ENCODE data around the gene ZNF318. TPM values are rescaled to one million over a fixed set of nuclear protein-coding genes. Genes with fewer than 3 reads are reported as not detected.
"Not testable (repeated sequence)": the region's sequence is repeated elsewhere in the genome, so short reads cannot be mapped to it uniquely, and the experiment has no call there.

ZNF318 gene
- total RNA-seq, 1 experiment from 2014 or later = 11.9 TPM

DNA sequence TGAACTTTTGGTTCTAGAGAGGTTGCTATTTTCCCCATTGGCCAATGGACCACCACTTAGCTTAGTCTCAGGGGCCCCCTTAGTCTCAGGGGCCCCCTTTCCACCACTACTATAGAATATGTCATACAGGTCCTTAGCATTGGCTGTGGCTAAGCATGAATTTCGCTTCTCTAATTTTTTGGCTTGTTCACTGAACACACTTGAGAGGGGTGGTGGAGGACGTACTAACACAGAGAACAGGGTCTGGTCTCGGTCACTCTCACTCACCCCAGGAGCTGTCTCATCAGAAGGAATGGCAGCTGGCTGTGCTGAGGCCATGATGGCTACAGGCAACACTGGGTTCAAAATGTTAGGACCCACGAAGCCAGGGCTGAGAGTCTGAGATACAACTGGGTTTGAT lies 30.3 kb downstream of the ZNF318 start:
- DNase-seq (ENCODE audit: low read depth) = no peak

DNA sequence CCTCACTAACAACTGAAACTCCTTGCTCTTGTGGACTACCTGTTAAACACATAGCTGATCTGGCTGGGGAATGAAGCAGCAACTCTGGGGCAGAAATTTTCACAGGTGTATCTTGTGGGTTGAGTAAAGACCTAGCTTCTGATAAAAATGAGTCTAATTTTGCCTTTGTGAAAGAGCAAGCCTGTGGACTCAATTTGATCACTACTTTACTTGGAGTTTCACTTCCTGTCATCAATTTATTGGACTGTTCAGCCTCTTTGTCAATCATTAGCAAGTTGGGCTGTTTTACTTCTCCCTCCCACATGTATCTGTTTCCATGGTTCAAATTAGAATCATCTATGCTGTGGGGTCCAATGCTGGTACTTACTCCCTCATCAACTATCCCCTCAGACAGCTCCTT lies 31.2 kb downstream of the ZNF318 start:
- no peak for DNase-seq (ENCODE audit: low read depth)

- DNase-seq (ENCODE audit: low read depth) = no peak
These were observed 33.1 kb downstream of the ZNF318 start for GRCh38 chr6:43336382-43336781.

DNA sequence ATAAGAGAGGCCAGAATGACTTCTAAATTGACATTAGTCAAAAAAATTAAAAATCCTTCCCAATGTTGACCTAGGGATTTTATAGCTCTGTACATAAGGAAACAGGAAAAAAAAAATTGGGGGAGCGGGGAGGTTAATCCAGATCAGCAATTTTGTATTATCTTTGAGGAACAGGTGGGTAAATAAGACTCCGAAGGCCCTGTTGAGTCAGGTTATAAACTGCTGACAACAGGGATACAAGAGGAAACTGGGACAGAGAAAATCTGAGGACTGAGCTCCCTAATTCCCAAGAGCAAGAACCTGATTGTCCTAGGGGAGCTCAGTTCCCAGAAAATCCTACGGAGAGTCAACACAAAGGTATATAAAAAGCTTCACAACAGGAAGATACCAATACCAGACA lies 34.0 kb downstream of the ZNF318 start:
- no peak for DNase-seq (ENCODE audit: low read depth)

DNA sequence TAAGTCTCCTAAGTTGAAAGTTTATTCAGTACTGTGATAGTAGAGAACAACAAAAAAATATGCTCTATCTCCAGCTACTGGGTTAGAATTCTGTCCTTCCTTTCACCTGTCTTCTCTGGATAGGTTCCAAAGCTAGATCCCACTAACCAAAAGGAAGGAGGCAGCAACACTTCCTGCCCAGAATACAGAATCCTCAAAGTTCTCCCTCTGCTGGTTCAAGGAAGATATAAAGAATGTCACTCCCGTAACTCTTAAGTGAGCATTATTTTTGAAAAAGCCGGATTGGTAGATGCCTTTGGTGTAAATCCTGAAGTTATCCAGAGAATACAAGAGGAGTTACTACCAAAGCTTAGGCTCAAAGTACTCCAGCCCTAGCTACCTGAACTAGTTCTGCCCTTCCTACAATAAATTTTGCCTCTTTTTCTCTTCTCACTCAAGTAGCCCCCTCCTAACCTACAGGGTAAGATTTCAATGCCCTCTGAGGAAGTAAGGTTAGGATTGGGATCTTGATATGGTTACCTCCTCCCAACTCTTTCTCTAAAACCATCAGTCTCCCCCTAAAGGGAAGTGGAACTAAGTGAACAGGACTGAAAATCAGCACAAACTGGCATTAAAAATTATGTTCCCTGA lies 34.9 kb downstream of the ZNF318 start:
- peak; percentile 85 for DNase-seq (ENCODE audit: low read depth)

GRCh38 chr6:43331891-43332290 lies 37.6 kb downstream of the ZNF318 start:
- DNase-seq (ENCODE audit: low read depth) = no peak

- no peak for DNase-seq (ENCODE audit: low read depth)
These were observed 38.0 kb downstream of the ZNF318 start for GRCh38 chr6:43331470-43331869.

DNA sequence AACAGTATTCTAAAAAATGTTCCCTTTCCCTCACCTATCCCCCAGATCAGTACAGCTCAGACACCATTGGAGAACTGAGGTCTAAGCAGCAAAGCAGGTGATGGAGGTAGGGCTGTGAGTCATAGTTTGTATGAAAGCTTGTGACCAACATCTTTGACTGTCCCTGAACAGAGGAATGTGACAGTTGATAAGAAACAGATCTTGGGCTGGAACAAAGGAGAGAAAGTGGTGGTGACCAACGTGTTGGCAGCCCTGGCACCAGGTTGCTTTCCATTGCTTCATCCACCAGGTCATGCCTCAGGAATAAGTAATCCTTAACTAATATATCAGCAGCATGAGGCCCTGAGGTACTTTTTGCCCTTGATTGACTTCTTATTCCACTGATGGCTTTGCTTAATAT lies 40.9 kb downstream of the ZNF318 start:
- DNase-seq (ENCODE audit: low read depth) = no peak

DNA sequence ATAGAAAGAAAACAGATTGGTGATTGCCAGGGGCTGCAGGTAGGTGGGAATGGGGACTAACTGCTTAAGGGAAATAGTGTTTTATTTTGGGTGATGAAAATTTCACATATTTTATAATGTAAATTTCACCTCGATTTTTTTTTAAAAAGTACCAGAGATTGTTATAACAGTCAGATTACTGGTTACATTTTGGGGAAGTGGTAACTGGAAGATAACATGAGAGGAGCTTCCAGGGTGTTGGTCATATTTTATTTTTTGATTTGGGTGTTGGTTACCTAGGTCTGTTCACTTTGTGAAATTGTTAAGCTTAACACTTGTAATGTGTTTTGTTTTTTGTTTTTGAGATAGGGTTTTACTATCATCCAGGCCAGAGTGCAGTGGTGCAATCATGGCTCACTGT lies 43.6 kb downstream of the ZNF318 start:
- no peak for DNase-seq (ENCODE audit: low read depth)

DNA sequence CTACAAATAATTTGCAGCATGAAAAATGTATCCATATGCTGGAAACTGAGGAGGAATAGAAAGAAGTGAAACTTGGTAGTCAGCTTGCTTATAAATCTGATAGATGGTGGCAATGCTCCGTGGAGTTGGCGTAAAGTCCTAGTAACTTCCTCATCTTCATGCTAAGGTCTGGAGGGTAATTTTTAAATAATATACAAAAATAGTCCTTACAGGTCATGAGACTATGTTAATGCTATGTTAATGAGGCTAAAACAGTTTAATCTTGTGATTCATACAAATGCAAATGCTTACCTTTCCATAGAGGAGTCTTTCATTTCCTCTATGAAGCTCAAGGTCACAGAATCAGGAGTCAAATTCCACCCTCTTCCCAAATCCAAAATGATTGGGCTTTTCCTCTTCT lies 51.4 kb downstream of the ZNF318 start:
- no peak for DNase-seq (ENCODE audit: low read depth)

DNA sequence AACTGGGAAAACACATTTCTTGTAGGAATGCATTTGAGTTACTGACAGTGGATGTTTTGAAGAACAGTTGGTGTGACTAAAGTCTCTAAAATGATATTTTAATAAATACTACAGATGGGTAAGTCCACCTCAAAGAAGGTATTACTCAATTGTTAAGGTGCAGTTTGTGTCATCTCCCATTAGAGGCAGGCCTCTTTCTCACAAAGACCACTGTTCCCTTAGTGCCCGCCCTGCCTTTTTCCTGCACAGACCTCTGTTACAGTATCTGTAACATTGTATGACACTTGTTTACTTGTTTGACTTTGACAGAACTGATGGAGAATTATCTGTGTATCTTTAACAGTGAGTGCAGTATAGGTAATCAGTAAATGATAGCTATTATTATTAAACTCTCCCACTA lies 55.6 kb downstream of the ZNF318 start:
- no peak for DNase-seq (ENCODE audit: low read depth)

GRCh38 chr6:43311666-43312065 lies 57.8 kb downstream of the ZNF318 start:
- DNase-seq (ENCODE audit: low read depth) = no peak

- no peak for DNase-seq (ENCODE audit: low read depth)
These were observed 58.8 kb downstream of the ZNF318 start for GRCh38 chr6:43310624-43311023.

- DNase-seq (ENCODE audit: low read depth) = no peak
These were observed 59.3 kb downstream of the ZNF318 start for GRCh38 chr6:43310134-43310533.

DNA sequence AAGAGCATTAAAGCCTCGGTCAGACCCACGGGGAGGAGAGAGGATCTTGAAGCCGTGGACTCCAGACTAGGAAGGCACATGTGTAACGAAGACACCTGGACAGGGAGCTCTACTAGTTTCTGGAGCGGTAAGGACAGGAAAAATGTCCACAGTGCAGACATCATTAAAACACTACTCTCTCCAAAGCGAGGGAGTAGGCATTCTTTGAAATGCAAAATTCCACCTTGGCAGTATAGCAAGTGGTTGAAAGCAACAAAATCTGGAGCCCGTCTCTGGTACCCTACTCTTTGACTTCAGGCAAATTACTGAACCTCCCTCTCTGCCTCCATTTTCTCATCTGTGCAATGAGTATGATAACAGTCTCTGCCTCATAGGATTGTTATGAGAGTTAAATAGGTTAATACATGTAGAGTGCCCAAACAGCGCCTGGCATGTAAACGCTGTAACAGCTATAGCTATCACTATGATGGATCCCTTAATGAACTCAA lies 60.4 kb downstream of the ZNF318 start:
- DNase-seq (ENCODE audit: low read depth) = no peak

DNA sequence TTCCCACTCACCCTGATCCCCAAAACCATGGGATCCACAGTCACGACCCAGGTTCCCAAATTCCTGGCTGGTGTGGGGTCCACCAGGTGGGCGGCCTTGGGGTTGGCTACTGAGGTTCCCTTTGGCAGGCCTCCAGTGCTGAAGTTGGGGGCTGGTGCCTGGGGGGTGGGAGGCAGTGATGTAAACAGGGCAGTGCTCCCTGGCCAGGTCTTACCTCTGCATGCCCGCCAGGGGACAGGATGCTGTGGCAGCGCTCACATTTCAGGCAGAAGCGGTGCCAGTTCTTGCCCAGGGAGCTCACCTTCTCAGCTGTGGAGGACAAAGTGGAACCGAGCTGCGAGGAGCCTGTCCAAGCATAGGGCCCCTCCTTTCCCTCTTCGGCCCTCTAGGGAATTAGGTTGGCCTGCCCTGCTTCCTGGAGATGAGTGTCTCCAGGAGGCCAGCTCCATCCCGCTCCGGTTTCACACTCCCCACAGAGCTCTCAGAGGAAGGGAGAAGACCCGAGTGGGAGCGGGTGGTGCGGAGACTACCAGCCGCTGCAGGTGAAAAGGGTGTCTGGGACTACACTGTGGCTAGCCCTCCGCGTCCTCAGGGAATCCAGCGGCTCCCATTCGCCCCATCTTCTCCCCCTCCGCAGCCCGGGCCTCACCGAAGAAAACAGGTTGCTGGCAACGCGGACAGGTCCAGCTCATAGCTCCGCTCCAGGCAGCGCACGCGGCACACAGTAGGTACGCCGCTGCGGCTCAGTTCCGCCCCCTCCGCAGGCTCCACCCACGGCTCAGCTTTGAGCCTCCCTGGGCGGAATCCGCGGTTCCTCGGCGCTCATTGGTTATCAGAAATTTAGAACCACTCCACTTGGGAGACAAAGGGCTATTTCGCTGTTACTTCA lies 61.1 kb downstream of the ZNF318 start, which contains the start of gene CRIP3:
CRIP3 (minus strand) TSS at position 726 of the 889 bp plus-strand sequence; CDS start at position 692, 34 bp downstream.
- DNase-seq (ENCODE audit: low read depth) = peak; percentile 45

DNA sequence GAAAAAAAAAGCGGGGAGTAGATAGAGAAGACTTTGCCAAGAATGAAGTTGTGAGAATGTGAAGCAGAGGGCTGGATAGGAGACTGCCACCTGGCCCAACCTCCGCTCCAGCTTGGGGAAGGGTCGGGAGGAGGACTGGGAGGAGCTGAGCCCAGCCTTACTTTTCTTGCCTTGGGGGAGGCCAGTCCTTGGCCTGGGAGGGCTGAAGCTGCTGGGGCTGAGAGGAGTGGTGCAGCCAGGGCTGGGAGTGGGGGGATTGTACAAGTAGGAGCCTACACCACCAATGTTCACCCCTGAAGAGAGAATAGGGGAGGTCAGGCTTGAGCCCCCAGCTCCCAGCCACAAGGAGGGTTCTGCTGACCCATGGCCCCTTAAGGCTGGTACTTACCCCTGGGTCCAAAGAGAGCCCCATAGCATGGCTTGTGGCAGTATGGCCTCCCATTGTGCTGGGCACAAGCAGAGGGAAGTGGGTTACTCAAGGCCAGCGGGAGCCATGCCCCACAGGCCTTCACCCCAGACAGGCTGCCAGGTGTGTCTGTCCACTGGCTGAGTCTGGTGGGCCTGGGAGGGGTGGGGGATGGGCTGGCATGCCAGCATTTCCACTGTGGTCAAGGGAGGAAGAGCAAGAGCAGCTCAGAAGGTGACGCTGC lies 61.9 kb downstream of the ZNF318 start:
- DNase-seq (ENCODE audit: low read depth) = no peak

GRCh38 chr6:43306086-43306485 lies 63.4 kb downstream of the ZNF318 start:
- no peak for DNase-seq (ENCODE audit: low read depth)

- no peak for DNase-seq (ENCODE audit: low read depth)
These were observed 64.6 kb downstream of the ZNF318 start for GRCh38 chr6:43304882-43305281.

GRCh38 chr6:43304361-43304760 lies 65.1 kb downstream of the ZNF318 start:
- no peak for DNase-seq (ENCODE audit: low read depth)

DNA sequence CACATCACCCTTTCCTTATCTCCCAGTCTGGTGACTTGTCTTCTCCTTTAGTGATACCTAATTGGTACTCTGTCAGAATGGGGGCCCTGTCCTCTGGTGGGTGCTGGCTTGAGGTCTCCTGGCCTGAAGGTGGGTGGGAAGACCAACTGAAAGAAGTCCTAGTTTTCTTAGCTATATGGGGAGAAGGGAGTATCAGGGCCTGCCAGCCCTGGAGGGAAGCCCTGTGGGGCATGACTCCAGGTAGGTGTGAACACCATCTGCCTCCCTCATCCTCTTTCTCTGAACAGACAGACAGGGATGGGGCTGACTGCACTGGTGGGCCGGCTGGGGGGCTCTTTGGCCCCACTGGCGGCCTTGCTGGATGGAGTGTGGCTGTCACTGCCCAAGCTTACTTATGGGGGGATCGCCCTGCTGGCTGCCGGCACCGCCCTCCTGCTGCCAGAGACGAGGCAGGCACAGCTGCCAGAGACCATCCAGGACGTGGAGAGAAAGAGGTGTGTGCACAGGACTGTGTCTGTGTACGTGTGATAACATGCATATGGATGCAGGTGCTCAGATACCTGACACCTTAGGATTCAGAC lies 65.6 kb downstream of the ZNF318 start:
- DNase-seq (ENCODE audit: low read depth) = no peak

DNA sequence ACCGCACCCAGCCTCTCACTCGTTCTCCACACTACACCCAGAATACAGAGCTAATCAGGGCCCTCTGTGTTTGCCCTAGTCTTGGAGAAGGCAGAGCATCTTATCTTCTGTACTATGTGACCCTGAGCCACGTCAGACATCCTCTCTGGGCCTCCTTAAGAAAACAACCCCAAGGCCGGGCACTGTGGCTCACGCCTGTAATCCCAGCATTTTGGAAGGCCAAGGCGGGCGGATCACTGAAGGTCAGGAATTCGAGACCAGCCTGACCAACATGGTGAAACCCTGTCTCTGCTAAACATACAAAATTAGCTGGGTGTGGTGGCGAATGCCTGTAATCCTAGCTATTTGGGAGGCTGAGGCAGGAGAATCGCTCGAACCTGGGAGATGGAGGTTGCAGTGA lies 66.4 kb downstream of the ZNF318 start:
- not testable (repeated sequence) for DNase-seq (ENCODE audit: low read depth)
